Activated T-helper 1 cell treated with anti-CD3 and anti-CD28 coated beads, Interleukin-12 subunit alpha, Interleukin-12 subunit beta, Interleukin-2, Interleukin-4 antibody, amounts not matched to agents 30 ng/mL and 10 ng/mL and 1 ng/mL, durations not matched to agents 14 hours and 24 hours and 36 hours (primary cell): Measurements from ENCODE around the gene CMTM4. TPM values are rescaled to one million over a fixed set of nuclear protein-coding genes. Genes with fewer than 3 reads are reported as not detected.
"Not testable (repeated sequence)": the region's sequence is repeated elsewhere in the genome, so short reads cannot be mapped to it uniquely, and the experiment has no call there.

Experiments
- DNase-seq: peaks from one replicate; pipeline ENCODE4 v3.0.0; 2021; ENCODE audit warnings: low spot score
- H3K27ac Mint-ChIP-seq: one replicate; pipeline ENCODE4 v1.8.0; 2021; ENCODE audit warnings: mild to moderate bottlenecking, mixed read lengths
- H3K27me3 Mint-ChIP-seq: one replicate; pipeline ENCODE4 v1.8.0; 2022; ENCODE audit warnings: mild to moderate bottlenecking, moderate library complexity, mixed read lengths; ENCODE audit not compliant: insufficient read depth
- H3K36me3 Mint-ChIP-seq: one replicate; pipeline ENCODE4 v1.8.0; 2021; ENCODE audit warnings: low read depth, mixed read lengths
- H3K4me1 Mint-ChIP-seq: one replicate; pipeline ENCODE4 v1.8.0; 2021; ENCODE audit warnings: low read depth, mixed read lengths
- H3K4me3 Mint-ChIP-seq: one replicate; pipeline ENCODE4 v1.8.0; 2021; ENCODE audit warnings: mild to moderate bottlenecking, moderate library complexity, mixed read lengths
- H3K9me3 Mint-ChIP-seq: one replicate; pipeline ENCODE4 v1.8.0; 2021; ENCODE audit warnings: mixed read lengths
- intact Hi-C: fragments of 100-400 bp; cut with micrococcal nuclease; formaldehyde crosslinking; loops from one replicate; pipeline ENCODE4 v1.15.1; 2024
- total RNA-seq: library from RNA; stranded (reverse); gene quantifications from 2 replicates; pipeline ENCODE4 v1.2.3, GENCODE V29; 2022

CMTM4 gene
- total RNA-seq, 1 donor from 2014 or later, result 3.3 TPM

GRCh38 chr16:66681676-66682075, 14.9 kb downstream of the CMTM4 start:
- H3K9me3 Mint-ChIP-seq, result no peaks in the 10 kb centered on the region
- no peak for DNase-seq
- H3K27ac Mint-ChIP-seq, result no peak overlapping the region
- H3K36me3 Mint-ChIP-seq, result no peaks in the 10 kb centered on the region
- H3K4me3 Mint-ChIP-seq, result no peak overlapping the region
- intact Hi-C loops, result no loop called here
- peaks cover 5% of the 10 kb centered on the region for H3K27me3 Mint-ChIP-seq
- no peaks in the 10 kb centered on the region for H3K4me1 Mint-ChIP-seq

- no peaks in the 10 kb centered on the region for H3K4me1 Mint-ChIP-seq
- H3K27ac Mint-ChIP-seq, result no peak overlapping the region
- H3K27me3 Mint-ChIP-seq, result no peaks in the 10 kb centered on the region
- intact Hi-C loops, result no loop called here
- no peak overlapping the region for H3K4me3 Mint-ChIP-seq
- DNase-seq, result no peak
- no peaks in the 10 kb centered on the region for H3K9me3 Mint-ChIP-seq
- no peaks in the 10 kb centered on the region for H3K36me3 Mint-ChIP-seq
Observed at GRCh38 chr16:66678337-66678736, 18.2 kb downstream of the CMTM4 start.

DNA sequence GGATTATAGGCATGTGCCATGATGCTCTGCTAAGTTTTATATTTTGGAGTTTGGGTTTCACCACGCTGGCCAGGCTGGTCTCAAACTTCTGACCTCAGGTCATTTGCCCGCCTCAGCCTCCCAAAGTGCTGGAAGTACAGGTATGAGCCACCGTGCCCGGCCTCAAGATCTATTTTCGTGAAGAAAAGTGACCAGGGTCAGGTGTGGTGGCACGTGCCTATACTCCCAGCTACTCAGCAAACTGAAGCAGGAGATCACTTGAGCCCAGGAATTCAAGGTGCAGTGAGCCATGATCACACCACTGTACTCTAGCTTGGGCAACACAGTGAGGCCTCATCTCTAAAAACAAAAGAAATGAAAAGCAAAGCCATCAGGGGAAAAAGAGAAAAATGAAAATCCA, 18.7 kb downstream of the CMTM4 start:
- H3K4me1 Mint-ChIP-seq, result no peaks in the 10 kb centered on the region
- intact Hi-C loops, result no loop called here
- H3K9me3 Mint-ChIP-seq, result no peaks in the 10 kb centered on the region
- no peaks in the 10 kb centered on the region for H3K36me3 Mint-ChIP-seq
- DNase-seq, result no peak
- H3K27me3 Mint-ChIP-seq, result no peaks in the 10 kb centered on the region
- no peak overlapping the region for H3K27ac Mint-ChIP-seq
- no peak overlapping the region for H3K4me3 Mint-ChIP-seq

- H3K4me3 Mint-ChIP-seq, result no peak overlapping the region
- no peak overlapping the region for H3K27ac Mint-ChIP-seq
- H3K27me3 Mint-ChIP-seq, result no peaks in the 10 kb centered on the region
- intact Hi-C loops, result no loop called here
- H3K36me3 Mint-ChIP-seq, result no peaks in the 10 kb centered on the region
- no peak for DNase-seq
- H3K9me3 Mint-ChIP-seq, result no peaks in the 10 kb centered on the region
- H3K4me1 Mint-ChIP-seq, result no peaks in the 10 kb centered on the region
Observed at GRCh38 chr16:66677179-66677578, 19.4 kb downstream of the CMTM4 start.

DNA sequence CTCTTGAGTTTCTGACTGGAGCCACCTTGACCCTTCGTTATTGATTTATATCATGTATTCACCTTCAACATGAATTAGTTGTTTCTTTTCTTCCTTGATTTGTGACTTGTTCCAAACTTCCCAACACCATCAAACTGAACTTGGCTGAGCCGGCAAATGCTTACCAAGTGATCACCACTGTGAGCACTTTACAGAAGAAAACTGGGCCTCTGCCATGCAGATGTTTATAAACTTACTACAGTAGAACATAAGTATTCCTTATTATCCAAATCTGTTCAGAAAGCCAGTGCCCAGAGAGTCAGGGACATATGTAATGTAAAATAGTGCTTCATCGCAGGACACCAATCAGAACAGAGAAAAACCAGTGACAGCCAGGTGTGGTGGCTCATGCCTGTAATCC, 19.9 kb downstream of the CMTM4 start:
- H3K9me3 Mint-ChIP-seq, result no peaks in the 10 kb centered on the region
- no peak overlapping the region for H3K4me3 Mint-ChIP-seq
- H3K36me3 Mint-ChIP-seq, result no peaks in the 10 kb centered on the region
- no peaks in the 10 kb centered on the region for H3K27me3 Mint-ChIP-seq
- no peak for DNase-seq
- H3K27ac Mint-ChIP-seq, result no peak overlapping the region
- H3K4me1 Mint-ChIP-seq, result no peaks in the 10 kb centered on the region
- intact Hi-C loops, result no loop called here

- Mint-ChIP-seq H3K9me3 (no peaks in the 10 kb centered on the region), H3K4me1 (no peaks in the 10 kb centered on the region), H3K4me3 (no peak overlapping the region), H3K27ac (no peak overlapping the region), H3K27me3 (no peaks in the 10 kb centered on the region), H3K36me3 (no peaks in the 10 kb centered on the region)
- DNase-seq, result no peak
- intact Hi-C loops, result no loop called here
Observed at GRCh38 chr16:66673691-66674090, 22.9 kb downstream of the CMTM4 start.

- intact Hi-C loops, result no loop called here
- no peaks in the 10 kb centered on the region for H3K9me3 Mint-ChIP-seq
- no peaks in the 10 kb centered on the region for H3K36me3 Mint-ChIP-seq
- H3K27me3 Mint-ChIP-seq, result no peaks in the 10 kb centered on the region
- H3K27ac Mint-ChIP-seq, result no peak overlapping the region
- no peak overlapping the region for H3K4me3 Mint-ChIP-seq
- no peaks in the 10 kb centered on the region for H3K4me1 Mint-ChIP-seq
- DNase-seq, result no peak
Observed at GRCh38 chr16:66670691-66671388, 25.7 kb downstream of the CMTM4 start.

- no peaks in the 10 kb centered on the region for H3K4me1 Mint-ChIP-seq
- no peaks in the 10 kb centered on the region for H3K27me3 Mint-ChIP-seq
- no peak overlapping the region for H3K27ac Mint-ChIP-seq
- H3K4me3 Mint-ChIP-seq, result no peak overlapping the region
- no peak for DNase-seq
- H3K9me3 Mint-ChIP-seq, result no peaks in the 10 kb centered on the region
- intact Hi-C loops, result no loop called here
- H3K36me3 Mint-ChIP-seq, result no peaks in the 10 kb centered on the region
Observed at GRCh38 chr16:66668777-66669444, 27.6 kb downstream of the CMTM4 start.

DNA sequence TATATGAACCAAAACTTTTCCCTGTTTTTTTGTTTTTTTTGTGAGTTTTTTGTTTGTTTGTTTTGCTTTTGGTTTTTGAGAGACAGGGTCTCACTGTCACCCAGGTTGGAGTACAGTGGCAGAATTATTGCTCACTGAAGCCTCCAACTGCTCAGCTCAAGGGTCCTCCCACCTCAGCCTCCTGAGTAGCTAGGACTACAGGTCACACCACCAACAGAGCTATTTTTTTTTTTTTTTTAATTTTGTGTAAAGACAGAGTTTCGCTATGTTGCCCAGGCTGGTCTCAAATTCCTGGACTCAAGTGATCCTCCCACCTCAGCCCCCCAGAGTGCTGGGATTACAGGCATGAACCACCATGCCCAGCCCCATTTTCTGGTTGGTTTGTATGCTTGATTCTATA, 28.6 kb downstream of the CMTM4 start:
- no peaks in the 10 kb centered on the region for H3K4me1 Mint-ChIP-seq
- no peak overlapping the region for H3K4me3 Mint-ChIP-seq
- intact Hi-C loops, result no loop called here
- H3K36me3 Mint-ChIP-seq, result no peaks in the 10 kb centered on the region
- no peak for DNase-seq
- H3K9me3 Mint-ChIP-seq, result no peaks in the 10 kb centered on the region
- H3K27ac Mint-ChIP-seq, result no peak overlapping the region
- H3K27me3 Mint-ChIP-seq, result peaks cover under 1% of the 10 kb centered on the region

GRCh38 chr16:66662445-66663194, 33.9 kb downstream of the CMTM4 start:
- Mint-ChIP-seq H3K27ac (no peak overlapping the region), H3K27me3 (peaks cover 12% of the 10 kb centered on the region), H3K4me1 (no peaks in the 10 kb centered on the region), H3K4me3 (no peak overlapping the region), H3K36me3 (no peaks in the 10 kb centered on the region), H3K9me3 (no peaks in the 10 kb centered on the region)
- intact Hi-C loops, result no loop called here
- DNase-seq, result no peak

- H3K9me3 Mint-ChIP-seq, H3K27ac Mint-ChIP-seq, H3K36me3 Mint-ChIP-seq, H3K4me1 Mint-ChIP-seq, DNase-seq, intact Hi-C loops, H3K4me3 Mint-ChIP-seq: not testable (repeated sequence)
- H3K27me3 Mint-ChIP-seq, result peaks cover 13% of the 10 kb centered on the region
Observed at GRCh38 chr16:66661671-66662346, 34.7 kb downstream of the CMTM4 start.

- H3K36me3 Mint-ChIP-seq, result no peaks in the 10 kb centered on the region
- no peak for DNase-seq
- no peak overlapping the region for H3K4me3 Mint-ChIP-seq
- intact Hi-C loops, result no loop called here
- no peaks in the 10 kb centered on the region for H3K9me3 Mint-ChIP-seq
- H3K27ac Mint-ChIP-seq, result no peak overlapping the region
- H3K4me1 Mint-ChIP-seq, result no peaks in the 10 kb centered on the region
- H3K27me3 Mint-ChIP-seq, result peaks cover 19% of the 10 kb centered on the region
Observed at GRCh38 chr16:66661210-66661560, 35.4 kb downstream of the CMTM4 start.
